ENCODE results near the gene MYO9B. TPM values are rescaled to one million over a fixed set of nuclear protein-coding genes. Genes with fewer than 3 reads are reported as not detected.
"Not testable (repeated sequence)": the region's sequence is repeated elsewhere in the genome, so short reads cannot be mapped to it uniquely, and the experiment has no call there.

MYO9B gene
- total and polyA plus RNA-seq, 2 experiments from 2014 or later = 29.9 to 32.4 TPM

GRCh38 chr19:17137417-17137816, 61.8 kb downstream of the MYO9B start:
- no peaks in the 10 kb centered on the region for H3K9me3 ChIP-seq (ENCODE audit: low read depth)
- no peaks in the 10 kb centered on the region for H4K20me1 ChIP-seq (ENCODE audit: insufficient read depth, poor library complexity, severe bottlenecking)
- no peak overlapping the region for H3K4me2 ChIP-seq
- no peak overlapping the region for H3K27ac ChIP-seq
- no peak overlapping the region for H2AFZ ChIP-seq
- H3K4me3 ChIP-seq = no peak overlapping the region
- H3K79me2 ChIP-seq = peaks cover 9% of the 10 kb centered on the region
- no peaks in the 10 kb centered on the region for H3K9me2 ChIP-seq (replicated peaks; ENCODE audit: insufficient read depth)
- TF ChIP-seq EZH2phosphoT487 (IDR thresholded peaks at IDR 0.05; ENCODE audit: low read depth, severe bottlenecking, unreplicated experiment) (no peak), EZH2 (IDR thresholded peaks at IDR 0.05; ENCODE audit: borderline replicate concordance) (no peak)
- TF ChIP-seq, protein P1, sequence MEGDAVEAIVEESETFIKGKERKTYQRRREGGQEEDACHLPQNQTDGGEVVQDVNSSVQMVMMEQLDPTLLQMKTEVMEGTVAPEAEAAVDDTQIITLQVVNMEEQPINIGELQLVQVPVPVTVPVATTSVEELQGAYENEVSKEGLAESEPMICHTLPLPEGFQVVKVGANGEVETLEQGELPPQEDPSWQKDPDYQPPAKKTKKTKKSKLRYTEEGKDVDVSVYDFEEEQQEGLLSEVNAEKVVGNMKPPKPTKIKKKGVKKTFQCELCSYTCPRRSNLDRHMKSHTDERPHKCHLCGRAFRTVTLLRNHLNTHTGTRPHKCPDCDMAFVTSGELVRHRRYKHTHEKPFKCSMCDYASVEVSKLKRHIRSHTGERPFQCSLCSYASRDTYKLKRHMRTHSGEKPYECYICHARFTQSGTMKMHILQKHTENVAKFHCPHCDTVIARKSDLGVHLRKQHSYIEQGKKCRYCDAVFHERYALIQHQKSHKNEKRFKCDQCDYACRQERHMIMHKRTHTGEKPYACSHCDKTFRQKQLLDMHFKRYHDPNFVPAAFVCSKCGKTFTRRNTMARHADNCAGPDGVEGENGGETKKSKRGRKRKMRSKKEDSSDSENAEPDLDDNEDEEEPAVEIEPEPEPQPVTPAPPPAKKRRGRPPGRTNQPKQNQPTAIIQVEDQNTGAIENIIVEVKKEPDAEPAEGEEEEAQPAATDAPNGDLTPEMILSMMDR (IDR thresholded peaks at IDR 0.05; ENCODE audit: poor library complexity) = no peak
- no peaks in the 10 kb centered on the region for H3K27me3 ChIP-seq
- H3K4me1 ChIP-seq (ENCODE audit: insufficient read depth) = peaks cover 21% of the 10 kb centered on the region
- no peak for DNase-seq (ENCODE audit: low spot score)
- H3K36me3 ChIP-seq (replicated peaks; ENCODE audit: insufficient read depth, low read depth) = no peaks in the 10 kb centered on the region
- WGBS (ENCODE audit: low lambda C conversion rate, missing lambda C conversion rate) = 94% methylated on average over 10 of the region's 10 CpGs

DNA sequence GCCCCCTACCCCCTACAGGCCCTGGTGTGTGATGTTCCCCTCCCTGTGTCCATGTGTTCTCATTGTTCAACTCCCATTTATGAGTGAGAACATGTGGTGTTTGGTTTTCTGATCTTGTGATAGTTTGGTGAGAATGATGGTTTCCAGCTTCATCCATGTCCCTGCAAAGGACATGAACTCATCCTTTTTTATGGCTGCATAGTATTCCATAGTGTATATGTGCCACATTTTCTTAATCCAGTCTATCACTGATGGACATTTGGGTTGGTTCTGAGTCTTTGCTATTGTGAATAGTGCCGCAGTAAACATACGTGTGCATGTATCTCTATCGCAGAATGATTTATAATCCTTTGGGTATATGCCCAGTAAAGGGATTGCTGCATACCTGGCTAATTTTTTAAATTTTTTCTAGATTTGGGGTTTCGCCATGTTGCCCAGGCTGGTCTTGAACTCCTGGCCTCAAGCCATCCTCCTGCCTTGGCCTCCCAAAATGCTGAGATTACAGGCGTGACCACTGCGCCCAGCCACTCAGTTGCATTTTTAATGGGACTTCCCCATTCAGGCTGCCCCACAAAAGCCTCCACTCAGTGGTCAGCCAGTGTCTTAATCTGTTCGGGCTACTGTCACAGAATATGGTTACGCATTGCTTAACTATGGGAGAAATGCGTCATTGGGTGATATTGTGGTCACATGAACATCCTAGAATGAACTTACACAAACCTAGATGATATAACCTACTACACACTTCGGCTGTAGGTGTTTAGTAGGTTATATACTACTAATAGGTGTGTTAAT, 62.7 kb downstream of the MYO9B start:
- H2AFZ ChIP-seq; H3K4me2 ChIP-seq; H4K20me1 ChIP-seq (ENCODE audit: insufficient read depth, poor library complexity, severe bottlenecking); H3K4me3 ChIP-seq; H3K9me3 ChIP-seq (ENCODE audit: low read depth); H3K27me3 ChIP-seq; H3K9me2 ChIP-seq (replicated peaks; ENCODE audit: insufficient read depth); H3K36me3 ChIP-seq (replicated peaks; ENCODE audit: insufficient read depth, low read depth); H3K79me2 ChIP-seq; DNase-seq (ENCODE audit: low spot score); H3K27ac ChIP-seq: not testable (repeated sequence)
- peaks cover 21% of the 10 kb centered on the region for H3K4me1 ChIP-seq (ENCODE audit: insufficient read depth)
- 96% methylated on average over 10 of the region's 10 CpGs for WGBS (ENCODE audit: low lambda C conversion rate, missing lambda C conversion rate)

DNA sequence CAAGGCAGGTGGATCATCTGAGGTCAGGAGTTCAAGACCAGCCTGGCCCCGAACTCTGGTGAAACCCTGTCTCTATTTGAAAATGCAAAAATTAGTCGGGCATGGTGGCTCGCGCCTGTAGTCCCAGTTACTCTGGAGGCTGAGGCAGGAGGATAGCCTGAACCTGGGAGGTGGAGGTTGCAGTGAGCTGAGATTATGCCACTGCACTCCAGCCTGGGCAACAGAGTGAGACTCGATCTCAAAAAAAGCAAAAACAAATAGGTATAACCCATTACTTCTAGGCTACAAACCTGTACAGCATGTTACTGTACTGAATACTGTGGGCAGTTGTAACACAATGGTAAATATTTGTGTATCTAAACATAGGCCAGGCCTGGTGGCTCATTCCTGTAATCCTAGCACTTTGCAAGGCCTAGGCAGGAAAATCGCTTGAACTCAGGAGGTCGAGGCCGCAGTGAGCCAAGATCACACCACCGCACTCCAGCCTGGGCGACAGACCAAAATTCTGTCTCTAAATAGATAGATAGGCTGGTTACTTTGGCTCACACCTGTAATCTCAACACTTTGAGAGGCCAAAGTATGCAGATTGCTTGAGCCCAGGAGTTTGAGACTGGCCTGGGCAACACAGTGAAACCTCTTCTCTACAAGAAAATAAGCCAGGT, 63.5 kb downstream of the MYO9B start:
- H3K4me3 ChIP-seq = no peak overlapping the region
- 91% methylated on average over 10 of the region's 10 CpGs for WGBS (ENCODE audit: low lambda C conversion rate, missing lambda C conversion rate)
- H3K27ac ChIP-seq = no peak overlapping the region
- no peaks in the 10 kb centered on the region for H3K9me3 ChIP-seq (ENCODE audit: low read depth)
- no peak overlapping the region for H3K4me2 ChIP-seq
- no peak for DNase-seq (ENCODE audit: low spot score)
- H4K20me1 ChIP-seq (ENCODE audit: insufficient read depth, poor library complexity, severe bottlenecking) = no peaks in the 10 kb centered on the region
- H2AFZ ChIP-seq = no peak overlapping the region
- no peaks in the 10 kb centered on the region for H3K36me3 ChIP-seq (replicated peaks; ENCODE audit: insufficient read depth, low read depth)
- H3K9me2 ChIP-seq (replicated peaks; ENCODE audit: insufficient read depth) = no peaks in the 10 kb centered on the region
- H3K27me3 ChIP-seq = no peaks in the 10 kb centered on the region
- peaks cover 9% of the 10 kb centered on the region for H3K79me2 ChIP-seq
- peaks cover 21% of the 10 kb centered on the region for H3K4me1 ChIP-seq (ENCODE audit: insufficient read depth)
- no peak for TF ChIP-seq EZH2phosphoT487 (IDR thresholded peaks at IDR 0.05; ENCODE audit: low read depth, severe bottlenecking, unreplicated experiment)
- no peak for TF ChIP-seq EZH2 (IDR thresholded peaks at IDR 0.05; ENCODE audit: borderline replicate concordance)
- TF ChIP-seq, protein P1 (IDR thresholded peaks at IDR 0.05; ENCODE audit: poor library complexity) = no peak

GRCh38 chr19:17144771-17145170, 69.2 kb downstream of the MYO9B start:
- H3K4me3 ChIP-seq; DNase-seq (ENCODE audit: low spot score); H3K79me2 ChIP-seq; H3K9me3 ChIP-seq (ENCODE audit: low read depth); H3K9me2 ChIP-seq (replicated peaks; ENCODE audit: insufficient read depth); H4K20me1 ChIP-seq (ENCODE audit: insufficient read depth, poor library complexity, severe bottlenecking); H3K27me3 ChIP-seq; H3K4me2 ChIP-seq; H3K36me3 ChIP-seq (replicated peaks; ENCODE audit: insufficient read depth, low read depth); H2AFZ ChIP-seq; H3K4me1 ChIP-seq (ENCODE audit: insufficient read depth); H3K27ac ChIP-seq: not testable (repeated sequence)
- WGBS (ENCODE audit: low lambda C conversion rate, missing lambda C conversion rate) = 90% methylated on average over 8 of the region's 13 CpGs

Data from hepatocyte (in vitro differentiated cells).